Measurements from ENCODE around the gene SOX9. TPM values are rescaled to one million over a fixed set of nuclear protein-coding genes. Genes with fewer than 3 reads are reported as not detected.

SOX9 gene
- total RNA-seq, 1 experiment from 2014 or later, result 1.3 TPM

DNA sequence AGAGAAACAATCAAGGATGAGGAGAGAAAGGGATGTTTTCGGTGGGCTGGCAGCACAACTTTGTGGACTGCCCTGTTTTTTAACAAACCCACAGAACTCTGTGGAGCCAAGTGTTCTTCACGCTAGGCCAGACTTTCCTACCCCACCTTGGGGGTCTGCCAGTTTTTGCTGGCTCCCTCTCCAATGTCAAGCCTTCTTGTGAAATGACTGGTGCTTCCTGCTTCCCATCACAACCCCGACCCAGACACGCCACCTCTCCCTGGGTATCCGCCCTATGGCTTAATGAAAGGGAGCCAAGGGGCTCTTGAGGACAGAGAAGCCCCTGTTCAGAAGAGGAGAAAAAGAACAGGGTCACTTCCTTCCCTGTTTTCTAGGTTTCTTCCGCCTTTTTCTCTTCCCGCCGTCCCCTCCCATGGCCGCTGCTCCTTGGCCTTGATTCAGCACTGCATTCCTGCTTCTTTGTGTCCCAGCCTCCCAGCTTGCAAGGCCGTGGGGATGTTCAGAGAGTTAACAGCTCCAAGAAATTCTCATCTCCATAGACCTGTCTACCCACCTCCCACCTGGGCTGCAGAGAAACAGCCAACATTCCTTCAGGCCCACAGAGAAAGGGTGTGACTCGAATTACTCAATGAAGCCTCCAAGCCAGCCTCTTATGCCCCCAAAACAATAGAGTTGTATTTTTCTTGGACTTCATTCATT, 16.5 kb upstream of the SOX9 start:
- no peak overlapping the region for H2AK5ac ChIP-seq (ENCODE audit: insufficient read length, low read length)
- H3K79me1 ChIP-seq (ENCODE audit: insufficient read depth, low read depth, low read length, poor library complexity, severe bottlenecking), result no peaks in the 10 kb centered on the region
- no peak overlapping the region for H2BK120ac ChIP-seq (ENCODE audit: low read depth, low read length, poor library complexity, severe bottlenecking)
- no peak overlapping the region for H3K27ac ChIP-seq (ENCODE audit: insufficient read length, low read depth, low read length)
- no peak overlapping the region for H3K23ac ChIP-seq (ENCODE audit: insufficient read length, low read depth, low read length)
- H3K27me3 ChIP-seq (ENCODE audit: insufficient read depth, low read length), result no peaks in the 10 kb centered on the region; the same call in 1 of the 2 replicates
- H3K4me1 ChIP-seq (ENCODE audit: insufficient read depth, low read length), result peaks cover 18% of the 10 kb centered on the region; the same call in 1 of the 2 replicates
- no peaks in the 10 kb centered on the region for H3K23me2 ChIP-seq (ENCODE audit: insufficient read length, low read depth, low read length, poor library complexity, severe bottlenecking)
- no peak overlapping the region for H2BK15ac ChIP-seq (ENCODE audit: low read depth, low read length)
- H3K4me2 ChIP-seq (ENCODE audit: insufficient read depth, insufficient read length, low read length), result no peak overlapping the region
- no peak for DNase-seq
- no peak overlapping the region for H3K4ac ChIP-seq (ENCODE audit: low read depth, low read length)
- no peak overlapping the region for H2AFZ ChIP-seq (ENCODE audit: low read length)
- H2BK20ac ChIP-seq (ENCODE audit: low read depth, low read length, poor library complexity, severe bottlenecking), result no peak overlapping the region
- H3K79me2 ChIP-seq (ENCODE audit: insufficient read depth, low read length), result no peaks in the 10 kb centered on the region
- H3K36me3 Mint-ChIP-seq (ENCODE audit: insufficient read depth in 1 of 3, low read depth in 3 of 3), result no peaks in the 10 kb centered on the region
- no peak overlapping the region for H3K18ac ChIP-seq (ENCODE audit: insufficient read length, low read depth, low read length)
- TF ChIP-seq, protein P1, sequence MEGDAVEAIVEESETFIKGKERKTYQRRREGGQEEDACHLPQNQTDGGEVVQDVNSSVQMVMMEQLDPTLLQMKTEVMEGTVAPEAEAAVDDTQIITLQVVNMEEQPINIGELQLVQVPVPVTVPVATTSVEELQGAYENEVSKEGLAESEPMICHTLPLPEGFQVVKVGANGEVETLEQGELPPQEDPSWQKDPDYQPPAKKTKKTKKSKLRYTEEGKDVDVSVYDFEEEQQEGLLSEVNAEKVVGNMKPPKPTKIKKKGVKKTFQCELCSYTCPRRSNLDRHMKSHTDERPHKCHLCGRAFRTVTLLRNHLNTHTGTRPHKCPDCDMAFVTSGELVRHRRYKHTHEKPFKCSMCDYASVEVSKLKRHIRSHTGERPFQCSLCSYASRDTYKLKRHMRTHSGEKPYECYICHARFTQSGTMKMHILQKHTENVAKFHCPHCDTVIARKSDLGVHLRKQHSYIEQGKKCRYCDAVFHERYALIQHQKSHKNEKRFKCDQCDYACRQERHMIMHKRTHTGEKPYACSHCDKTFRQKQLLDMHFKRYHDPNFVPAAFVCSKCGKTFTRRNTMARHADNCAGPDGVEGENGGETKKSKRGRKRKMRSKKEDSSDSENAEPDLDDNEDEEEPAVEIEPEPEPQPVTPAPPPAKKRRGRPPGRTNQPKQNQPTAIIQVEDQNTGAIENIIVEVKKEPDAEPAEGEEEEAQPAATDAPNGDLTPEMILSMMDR (conservative IDR thresholded peaks at IDR 0.05), result no peak
- no peak overlapping the region for H4K5ac ChIP-seq (ENCODE audit: insufficient read length, low read depth, low read length)
- H3K27me3 Mint-ChIP-seq (ENCODE audit: low read depth), result peaks cover 18% of the 10 kb centered on the region
- H3K9me3 ChIP-seq (ENCODE audit: control insufficient read depth, low read depth, low read length), result no peaks in the 10 kb centered on the region
- no peak overlapping the region for H3K56ac ChIP-seq (ENCODE audit: insufficient read length, low read depth, low read length)
- H3K27ac Mint-ChIP-seq, result peak overlapping the region in 1 of 3 experiments; percentile 19; a peak in 2 of 7 replicates
- H3K9ac ChIP-seq (ENCODE audit: extremely low read depth, insufficient read length, low read length), result no peak overlapping the region
- H3K14ac ChIP-seq (ENCODE audit: insufficient read depth, low read length), result no peak overlapping the region; the same call in 1 of the 2 replicates
- H2BK5ac ChIP-seq (ENCODE audit: insufficient read length, low read length), result no peak overlapping the region
- H3K4me3 Mint-ChIP-seq, result no peak overlapping the region
- H4K8ac ChIP-seq (replicated peaks; ENCODE audit: insufficient read length, low read depth, low read length), result no peak overlapping the region
- H3T11ph ChIP-seq (ENCODE audit: low read length), result no peak overlapping the region
- no CpG with 5 or more reads among the region's 11 CpGs for WGBS (ENCODE audit: extremely low coverage, insufficient read length, low lambda C conversion rate)
- H4K20me1 ChIP-seq (ENCODE audit: control insufficient read depth, insufficient read depth, insufficient read length), result no peaks in the 10 kb centered on the region
- no peak overlapping the region for H4K91ac ChIP-seq (ENCODE audit: insufficient read length, low read depth, low read length)
- no peak overlapping the region for H2BK12ac ChIP-seq (ENCODE audit: insufficient read length, low read depth, low read length)
- H3K4me1 Mint-ChIP-seq, result peaks cover 44 to 49% of the 10 kb centered on the region in 2 experiments
- H3K9me3 Mint-ChIP-seq, result no peaks in the 10 kb centered on the region; a peak in 2 of 5 replicates
